NT2/D1 (cell line): ENCODE measurements around the gene PEAR1.

Experiments
- SUZ12 ChIP-seq: IDR thresholded peaks from 2 replicates; pipeline ENCODE4 v1.6.1; 2011; ENCODE audit not compliant: insufficient read length, insufficient read depth; ENCODE audit errors: extremely low read depth
- YY1 ChIP-seq: IDR thresholded peaks from 2 replicates; pipeline ENCODE4 v1.6.1; 2011; ENCODE audit not compliant: insufficient read length, insufficient read depth

DNA sequence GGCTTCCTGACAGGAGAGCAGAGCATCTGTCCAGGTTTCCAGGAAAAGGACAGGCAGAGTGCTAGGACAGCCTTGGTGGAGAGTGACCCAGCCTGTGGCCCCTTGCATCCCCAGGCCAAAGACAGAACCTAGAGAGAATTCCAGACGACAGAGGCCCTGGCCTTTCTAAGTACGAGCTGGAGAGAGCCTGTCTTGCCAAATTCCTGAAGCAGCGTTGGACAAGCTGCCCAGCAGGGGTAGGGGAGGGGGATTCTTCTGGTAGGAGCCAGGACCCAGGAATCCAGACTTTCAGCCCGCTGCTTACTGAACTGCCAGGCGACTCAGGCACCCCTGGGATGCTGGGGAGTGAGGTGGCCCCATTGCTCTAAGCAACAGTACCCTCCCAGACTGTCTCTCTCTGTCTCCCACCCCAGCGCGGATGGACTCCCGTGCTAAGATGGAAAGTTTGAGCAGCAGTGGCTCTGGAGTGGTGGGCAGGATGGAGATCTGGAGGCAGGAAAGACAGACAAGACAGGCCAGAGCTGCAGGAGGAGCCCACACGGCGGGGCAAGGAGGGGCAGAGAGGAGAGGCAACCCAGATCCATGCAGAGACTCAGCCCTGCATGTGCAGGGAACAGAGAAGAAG, 8.8 kb upstream of the PEAR1 start:
- TF ChIP-seq YY1 (no peak), SUZ12 (no peak)
